ENCODE data around the gene LAYN.

Gene LAYN

GRCh38 chr11:111562692-111563389 is 22.3 kb downstream of the LAYN start:
- DNase-seq = no peak

- DNase-seq = peak; percentile 61 to 73
Measured at GRCh38 chr11:111565114-111565720, 24.7 kb downstream of the LAYN start.

- no peak for DNase-seq
Measured at GRCh38 chr11:111566324-111566723, 25.8 kb downstream of the LAYN start.

- DNase-seq = no peak
Measured at GRCh38 chr11:111569476-111569875, 29.0 kb downstream of the LAYN start.

GRCh38 chr11:111570796-111571195 is 30.3 kb downstream of the LAYN start:
- no peak for DNase-seq

- DNase-seq = no peak
Measured at GRCh38 chr11:111571829-111572501, 31.4 kb downstream of the LAYN start.

GRCh38 chr11:111572581-111572980 is 32.1 kb downstream of the LAYN start:
- no peak for DNase-seq

GRCh38 chr11:111573821-111574249 is 33.3 kb downstream of the LAYN start:
- DNase-seq = no peak

- no peak for DNase-seq
Measured at GRCh38 chr11:111574373-111575225, 34.1 kb downstream of the LAYN start.

GRCh38 chr11:111575740-111576139 is 35.2 kb downstream of the LAYN start:
- no peak for DNase-seq

- no peak for DNase-seq
Measured at GRCh38 chr11:111577821-111578220, 37.3 kb downstream of the LAYN start.

GRCh38 chr11:111581341-111581740 is 40.8 kb downstream of the LAYN start:
- DNase-seq = no peak

GRCh38 chr11:111582163-111582562 is 41.6 kb downstream of the LAYN start:
- DNase-seq = no peak

- no peak for DNase-seq
Measured at GRCh38 chr11:111582881-111583280, 42.4 kb downstream of the LAYN start.

GRCh38 chr11:111585371-111585770 is 44.9 kb downstream of the LAYN start:
- DNase-seq = no peak

- DNase-seq = peak in 1 of 2 experiments; percentile 39
Measured at GRCh38 chr11:111586388-111586831, 45.9 kb downstream of the LAYN start.

- DNase-seq = no peak
Measured at GRCh38 chr11:111589114-111589513, 48.6 kb downstream of the LAYN start.

GRCh38 chr11:111589886-111590499 is 49.5 kb downstream of the LAYN start:
- no peak for DNase-seq

- no peak for DNase-seq
Measured at GRCh38 chr11:111591187-111591960, 50.9 kb downstream of the LAYN start.

- DNase-seq = no peak
Measured at GRCh38 chr11:111592491-111592890, 52.0 kb downstream of the LAYN start.

- no peak for DNase-seq
Measured at GRCh38 chr11:111596319-111596718, 55.8 kb downstream of the LAYN start.

GRCh38 chr11:111598148-111598547 is 57.6 kb downstream of the LAYN start:
- DNase-seq = no peak

Data from activated CD4-positive, alpha-beta T cell treated with anti-CD3 and anti-CD28 coated beads, Interleukin-2, amount 50 U/mL, for 48 hours (primary cell).